K562 treated with DMSO at 1 percent for 24 hours (cell line): ENCODE data around the gene URB2. TPM values are rescaled to one million over a fixed set of nuclear protein-coding genes. Genes with fewer than 3 reads are reported as not detected.

ENCODE experiments used
- total RNA-seq: library from RNA; unstranded; fragments of 300-600 nt; gene quantifications from 2 replicates; pipeline ENCODE4 v1.2.3, GENCODE V29; 2022; ENCODE audit warnings: low read depth; ENCODE audit not compliant: insufficient read depth

Gene URB2
- 4.2 and 5.7 TPM in 2 replicates for total RNA-seq

DNA sequence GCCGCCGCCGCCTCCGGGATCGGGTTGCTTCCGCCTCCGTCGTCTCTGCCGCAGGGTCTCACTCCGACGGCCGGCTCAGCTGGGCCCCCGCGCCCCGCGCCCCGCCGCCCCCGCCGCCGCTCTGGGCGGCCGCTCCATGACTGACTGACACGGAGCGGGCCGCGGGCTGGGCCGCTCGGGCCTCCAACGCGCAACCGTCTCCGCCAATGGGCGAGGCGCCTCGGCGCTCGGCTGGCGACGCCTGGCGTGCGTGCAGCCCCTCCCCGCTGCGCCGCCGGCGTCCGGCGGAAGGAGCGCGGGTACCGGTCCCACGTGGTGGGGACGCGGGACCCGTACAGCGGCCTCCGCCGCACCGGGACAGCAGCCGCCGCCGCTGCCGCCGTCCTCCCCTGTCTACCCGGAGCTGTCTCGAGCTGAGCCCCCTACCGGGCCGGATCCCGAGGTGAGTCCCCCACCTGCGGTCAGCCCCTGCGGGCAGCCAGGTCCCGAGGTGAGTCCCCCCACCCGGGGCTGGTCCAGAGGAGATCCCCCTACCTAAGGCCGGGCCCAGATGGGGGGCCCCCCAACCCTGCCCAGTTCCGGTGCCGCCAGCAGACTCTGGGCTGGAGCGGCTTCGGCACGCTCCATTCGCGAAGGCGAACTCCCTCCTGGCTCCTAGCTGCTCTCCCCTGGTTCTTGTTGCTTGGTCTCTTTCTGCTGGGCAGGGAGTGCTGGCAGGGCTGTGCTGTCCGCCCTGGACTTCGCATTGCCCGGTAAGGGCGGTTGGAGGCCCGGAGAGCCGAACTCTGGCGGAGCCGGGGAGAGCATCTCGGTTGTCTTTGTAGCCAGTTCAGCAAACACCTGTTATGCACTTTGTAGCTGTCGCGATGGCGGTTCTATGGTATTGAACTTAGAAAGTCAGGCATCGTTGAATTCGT lies at the start of gene URB2, which contains the start of gene TAF5L:
TSS of gene URB2 (plus strand) at position 333 of the 917 bp plus-strand sequence. CDS start 1,387 bp downstream, outside the sequence.
TSS of gene TAF5L (minus strand) at position 208 of the 917 bp plus-strand sequence. CDS start 11,640 bp downstream, outside the sequence.

Other genes starting within 250 kb of the URB2 start
- gene ACTA1, start 192.2 kb upstream of the URB2 start, total RNA-seq = 0.70 TPM in 1 of 2 replicates, not detected in the other
- gene NUP133, start 117.9 kb upstream of the URB2 start, total RNA-seq = 30.1 and 45.0 TPM in 2 replicates
- 16.5 and 18.2 TPM in 2 replicates for gene ABCB10, start 67.5 kb upstream of the URB2 start, total RNA-seq
- gene TAF5L, start 125 bp upstream of the URB2 start, total RNA-seq = 18.3 and 20.0 TPM in 2 replicates